H9 (cell line): Measurements from ENCODE around the gene BBS12. TPM values are rescaled to one million over a fixed set of nuclear protein-coding genes. Genes with fewer than 3 reads are reported as not detected.

Experiments used
- DNase-seq: peaks from one replicate; pipeline ENCODE4 v3.0.0-alpha.2; 2017
- H2AFZ ChIP-seq: one replicate; pipeline ENCODE4 v1.6.1; 2013; ENCODE audit warnings: mild to moderate bottlenecking, low read length, control low read depth, moderate library complexity
- H2AK5ac ChIP-seq: 2 replicates; pipeline ENCODE4 v1.6.1; 2013; ENCODE audit warnings: low read length, control low read depth, mixed read lengths; ENCODE audit not compliant: insufficient read length
- H2BK120ac ChIP-seq: one replicate; pipeline ENCODE4 v1.6.1; 2013; ENCODE audit warnings: low read depth, mild to moderate bottlenecking, low read length, control low read depth, inconsistent platforms; ENCODE audit not compliant: poor library complexity, severe bottlenecking
- H2BK12ac ChIP-seq: 2 replicates; pipeline ENCODE4 v1.6.1; 2013; ENCODE audit warnings: low read length, control low read depth, mixed read lengths, low read depth; ENCODE audit not compliant: insufficient read length
- H2BK15ac ChIP-seq: 2 replicates; pipeline ENCODE4 v1.6.1; 2013; ENCODE audit warnings: low read depth, low read length, control low read depth
- H2BK20ac ChIP-seq: one replicate; pipeline ENCODE4 v1.6.1; 2013; ENCODE audit warnings: low read depth, mild to moderate bottlenecking, low read length, control low read depth, inconsistent platforms; ENCODE audit not compliant: poor library complexity, severe bottlenecking
- H2BK5ac ChIP-seq: 2 replicates; pipeline ENCODE4 v1.6.1; 2013; ENCODE audit warnings: low read length, control low read depth, mixed read lengths; ENCODE audit not compliant: insufficient read length
- H3K14ac ChIP-seq: 2 replicates; pipeline ENCODE4 v1.6.1; 2013; ENCODE audit warnings: low read length, control low read depth; ENCODE audit not compliant: insufficient read depth
- H3K18ac ChIP-seq: 2 replicates; pipeline ENCODE4 v1.6.1; 2013; ENCODE audit warnings: low read depth, mild to moderate bottlenecking, mixed read lengths, low read length, control low read depth; ENCODE audit not compliant: insufficient read length
- H3K23ac ChIP-seq: 2 replicates; pipeline ENCODE4 v1.6.1; 2013; ENCODE audit warnings: low read length, control low read depth, mixed read lengths, low read depth; ENCODE audit not compliant: insufficient read length
- H3K23me2 ChIP-seq: 2 replicates; pipeline ENCODE4 v1.6.1; 2013; ENCODE audit warnings: low read depth, mild to moderate bottlenecking, mixed read lengths, low read length, control low read depth; ENCODE audit not compliant: insufficient read length, poor library complexity, severe bottlenecking
- H3K27ac ChIP-seq: 2 replicates; pipeline ENCODE4 v1.5.1; 2013; ENCODE audit warnings: low read length, control low read depth, mixed read lengths, low read depth; ENCODE audit not compliant: insufficient read length
- H3K27me3 ChIP-seq: 2 replicates; pipeline ENCODE4 v1.6.1; 2013; ENCODE audit warnings: low read length, control low read depth, inconsistent platforms; ENCODE audit not compliant: insufficient read depth
- H3K4ac ChIP-seq: 2 replicates; pipeline ENCODE4 v1.6.1; 2013; ENCODE audit warnings: low read depth, mild to moderate bottlenecking, control low read depth, inconsistent platforms, low read length, moderate library complexity
- H3K4me1 ChIP-seq: 2 replicates; pipeline ENCODE4 v1.6.1; 2013; ENCODE audit warnings: low read length, control low read depth, inconsistent platforms; ENCODE audit not compliant: insufficient read depth
- H3K4me2 ChIP-seq: 2 replicates; pipeline ENCODE4 v1.6.1; 2013; ENCODE audit warnings: low read length, control low read depth, mixed read lengths; ENCODE audit not compliant: insufficient read length, insufficient read depth
- H3K56ac ChIP-seq: 2 replicates; pipeline ENCODE4 v1.6.1; 2013; ENCODE audit warnings: low read depth, mild to moderate bottlenecking, mixed read lengths, low read length, control low read depth; ENCODE audit not compliant: insufficient read length
- H3K79me1 ChIP-seq: 2 replicates; pipeline ENCODE4 v1.6.1; 2013; ENCODE audit warnings: low read depth, mild to moderate bottlenecking, moderate library complexity, low read length, control low read depth, inconsistent platforms; ENCODE audit not compliant: insufficient read depth, poor library complexity, severe bottlenecking
- H3K79me2 ChIP-seq: 2 replicates; pipeline ENCODE4 v1.6.1; 2013; ENCODE audit warnings: low read length, control low read depth, inconsistent platforms; ENCODE audit not compliant: insufficient read depth
- H3K9ac ChIP-seq: 2 replicates; pipeline ENCODE4 v1.6.1; 2013; ENCODE audit warnings: low read length, control low read depth, mixed read lengths; ENCODE audit not compliant: insufficient read length; ENCODE audit errors: extremely low read depth
- H3K9me3 ChIP-seq: one replicate; pipeline ENCODE4 v1.6.1; 2013; ENCODE audit warnings: low read depth, low read length, inconsistent platforms; ENCODE audit not compliant: control insufficient read depth
- H3T11ph ChIP-seq: one replicate; pipeline ENCODE4 v1.6.1; 2013; ENCODE audit warnings: mild to moderate bottlenecking, low read length, control low read depth, inconsistent platforms
- H4K20me1 ChIP-seq: one replicate; pipeline ENCODE4 v1.6.1; 2013; ENCODE audit not compliant: control insufficient read depth, insufficient read length, insufficient read depth
- H4K5ac ChIP-seq: 2 replicates; pipeline ENCODE4 v1.6.1; 2013; ENCODE audit warnings: low read depth, mild to moderate bottlenecking, mixed read lengths, low read length, control low read depth; ENCODE audit not compliant: insufficient read length
- H4K8ac ChIP-seq: replicated peaks from 2 replicates; pipeline ENCODE4 v1.6.1; 2013; ENCODE audit warnings: low read length, control low read depth, mixed read lengths, low read depth; ENCODE audit not compliant: insufficient read length
- H4K91ac ChIP-seq: 2 replicates; pipeline ENCODE4 v1.6.1; 2013; ENCODE audit warnings: low read depth, mild to moderate bottlenecking, moderate library complexity, mixed read lengths, low read length, control low read depth; ENCODE audit not compliant: insufficient read length
- H3K27ac Mint-ChIP-seq, 3 experiments: 2 replicates in 2 of 3; 3 replicates in 1 of 3; pipeline ENCODE4 v1.8.0; 2020 to 2021; ENCODE audit warnings: mixed read lengths in 3 of 3, mild to moderate bottlenecking in 1 of 3, moderate library complexity in 1 of 3
- H3K27me3 Mint-ChIP-seq: 2 replicates; pipeline ENCODE4 v1.8.0; 2021; ENCODE audit warnings: low read depth, mild to moderate bottlenecking, moderate library complexity, mixed read lengths
- H3K36me3 Mint-ChIP-seq, 3 experiments: 2 replicates in 2 of 3; 3 replicates in 1 of 3; pipeline ENCODE4 v1.8.0; 2020 to 2021; ENCODE audit warnings: low read depth in 3 of 3, mixed read lengths in 3 of 3; ENCODE audit not compliant: insufficient read depth in 1 of 3
- H3K4me1 Mint-ChIP-seq, 2 experiments: 2 replicates each; pipeline ENCODE4 v1.8.0; 2020; ENCODE audit warnings: mixed read lengths in 2 of 2
- H3K4me3 Mint-ChIP-seq, 2 experiments: 2 replicates in 1 of 2; 3 replicates in 1 of 2; pipeline ENCODE4 v1.8.0; 2020 to 2021; ENCODE audit warnings: mild to moderate bottlenecking in 2 of 2, mixed read lengths in 2 of 2, moderate library complexity in 1 of 2
- H3K9me3 Mint-ChIP-seq, 2 experiments: 2 replicates in 1 of 2; 3 replicates in 1 of 2; pipeline ENCODE4 v1.8.0; 2020; ENCODE audit warnings: mild to moderate bottlenecking in 2 of 2, mixed read lengths in 2 of 2, moderate library complexity in 1 of 2
- WGBS: extraction: QIAGEN DNeasy Blood & Tissue Kit; methylation state at CpG from one replicate; pipeline ENCODE4 v1.1.7; 2013; ENCODE audit warnings: missing lambda C conversion rate, low lambda C conversion rate, mixed read lengths; ENCODE audit not compliant: insufficient read length; ENCODE audit errors: extremely low coverage; 5-methylcytosine and 5-hydroxymethylcytosine counted together
- total RNA-seq: library from RNA; stranded (reverse); gene quantifications from 2 replicates; pipeline ENCODE4 v1.2.1, GENCODE V29; 2021
- TF ChIP-seq, protein P1 (sequence below): fragments of 200-600 bp; sonication (generic); conservative IDR thresholded peaks from 3 replicates; pipeline ENCODE4 v1.8.0; 2021; ENCODE audit warnings: antibody characterized with exemption, mild to moderate bottlenecking

The BBS12 gene
- total RNA-seq, 1 experiment from 2014 or later: 1.2 TPM

- Mint-ChIP-seq H3K4me1 (peaks cover 44 to 48% of the 10 kb centered on the region in 2 experiments), H3K4me3 (no peak overlapping the region), H3K36me3 (peaks cover 3 to 16% (median 4%) of the 10 kb centered on the region in 3 experiments; a peak in 5 of 7 replicates), H3K27me3 (no peaks in the 10 kb centered on the region), H3K27ac (no peak overlapping the region), H3K9me3 (peaks cover 0 to 13% of the 10 kb centered on the region in 2 experiments; a peak in 2 of 5 replicates)
- Histone ChIP-seq H3K27me3 (no peaks in the 10 kb centered on the region), H3K4ac (no peak overlapping the region), H3T11ph (no peak overlapping the region), H2BK5ac (no peak overlapping the region), H3K79me1 (no peaks in the 10 kb centered on the region), H2BK20ac (no peak overlapping the region), H2BK12ac (no peak overlapping the region), H3K9ac (no peak overlapping the region), H4K5ac (no peak overlapping the region), H3K4me1 (peaks cover 2% of the 10 kb centered on the region; the same call in 1 of the 2 replicates), H3K18ac (no peak overlapping the region), H4K8ac (no peak overlapping the region), H4K91ac (no peak overlapping the region), H3K27ac (no peak overlapping the region), H2AFZ (no peak overlapping the region), H3K4me2 (no peak overlapping the region), H2BK15ac (no peak overlapping the region), H3K14ac (no peak overlapping the region), H2AK5ac (no peak overlapping the region), H3K56ac (no peak overlapping the region), H3K23me2 (no peaks in the 10 kb centered on the region), H4K20me1 (no peaks in the 10 kb centered on the region), H2BK120ac (no peak overlapping the region), H3K23ac (no peak overlapping the region), H3K9me3 (no peaks in the 10 kb centered on the region), H3K79me2 (no peaks in the 10 kb centered on the region)
- no peak for DNase-seq
- WGBS: no CpG with 5 or more reads among the region's 7 CpGs
- TF ChIP-seq, protein P1, sequence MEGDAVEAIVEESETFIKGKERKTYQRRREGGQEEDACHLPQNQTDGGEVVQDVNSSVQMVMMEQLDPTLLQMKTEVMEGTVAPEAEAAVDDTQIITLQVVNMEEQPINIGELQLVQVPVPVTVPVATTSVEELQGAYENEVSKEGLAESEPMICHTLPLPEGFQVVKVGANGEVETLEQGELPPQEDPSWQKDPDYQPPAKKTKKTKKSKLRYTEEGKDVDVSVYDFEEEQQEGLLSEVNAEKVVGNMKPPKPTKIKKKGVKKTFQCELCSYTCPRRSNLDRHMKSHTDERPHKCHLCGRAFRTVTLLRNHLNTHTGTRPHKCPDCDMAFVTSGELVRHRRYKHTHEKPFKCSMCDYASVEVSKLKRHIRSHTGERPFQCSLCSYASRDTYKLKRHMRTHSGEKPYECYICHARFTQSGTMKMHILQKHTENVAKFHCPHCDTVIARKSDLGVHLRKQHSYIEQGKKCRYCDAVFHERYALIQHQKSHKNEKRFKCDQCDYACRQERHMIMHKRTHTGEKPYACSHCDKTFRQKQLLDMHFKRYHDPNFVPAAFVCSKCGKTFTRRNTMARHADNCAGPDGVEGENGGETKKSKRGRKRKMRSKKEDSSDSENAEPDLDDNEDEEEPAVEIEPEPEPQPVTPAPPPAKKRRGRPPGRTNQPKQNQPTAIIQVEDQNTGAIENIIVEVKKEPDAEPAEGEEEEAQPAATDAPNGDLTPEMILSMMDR: no peak
Measured at GRCh38 chr4:122777846-122778673, 45.6 kb downstream of the BBS12 start.
